GM18498 (cell line): ENCODE data around the gene BIN2.
"Not testable (repeated sequence)": the region's sequence is repeated elsewhere in the genome, so short reads cannot be mapped to it uniquely, and the experiment has no call there.

Experiments used
- ATAC-seq: cut with Tn5 transposase; IDR thresholded peaks from one replicate; pipeline ENCODE4 v1.9.1; 2021; ENCODE audit warnings: mild to moderate bottlenecking, moderate library complexity; ENCODE audit not compliant: unreplicated experiment

BIN2 gene

DNA sequence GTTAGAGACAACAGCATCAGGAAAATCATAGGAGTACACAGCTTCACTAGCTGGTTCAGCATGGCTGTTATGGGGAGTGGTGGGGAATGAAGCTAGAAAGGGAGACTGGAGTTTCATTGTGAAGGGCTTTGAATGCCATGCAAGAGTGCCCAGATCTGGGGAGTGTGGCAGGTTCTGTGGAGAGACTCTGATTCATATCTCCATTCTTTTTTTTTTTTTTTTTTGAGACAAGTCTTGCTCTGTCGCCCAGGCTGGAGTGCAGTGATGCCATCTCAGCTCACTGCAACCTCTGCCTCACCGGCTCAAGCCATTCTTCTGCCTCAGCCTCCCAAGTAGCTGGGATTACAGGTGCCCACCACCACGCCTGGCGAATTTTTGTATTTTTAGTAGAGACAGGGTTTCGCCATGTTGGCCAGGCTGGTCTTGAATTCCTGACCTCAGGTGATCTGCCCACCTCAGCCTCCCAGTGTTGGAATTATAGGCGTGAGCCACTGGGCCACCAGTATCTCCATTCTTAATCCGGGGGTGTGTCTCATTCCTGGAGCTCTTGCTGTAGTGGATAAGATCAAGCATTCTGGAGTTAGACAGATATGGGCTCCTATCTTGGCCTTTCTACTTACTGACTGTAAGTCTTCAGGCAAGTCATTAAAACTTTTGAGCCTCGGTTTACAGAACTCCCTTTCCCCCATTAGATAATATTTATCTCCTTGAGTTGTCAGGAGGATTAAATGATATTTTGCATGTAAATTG is 5.7 kb downstream of the BIN2 start:
- not testable (repeated sequence) for ATAC-seq

DNA sequence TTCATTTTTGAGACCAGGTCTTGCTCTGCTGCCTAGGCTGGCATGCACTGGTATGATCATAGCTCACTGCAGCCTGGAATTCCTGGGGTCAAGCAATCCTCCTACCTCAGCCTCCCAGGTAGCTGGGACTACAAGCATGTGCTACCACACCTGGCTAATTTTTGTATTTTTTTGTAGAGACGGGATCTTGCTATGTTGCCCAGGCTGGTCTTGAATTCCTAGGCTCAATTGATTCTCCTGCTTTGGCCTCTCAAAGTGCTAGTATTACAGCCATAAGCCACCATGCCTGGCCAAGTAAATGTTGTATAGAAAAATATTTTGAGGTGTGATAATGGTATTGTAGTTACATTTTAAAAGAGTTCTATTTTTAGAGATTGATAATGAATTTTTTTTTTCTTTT is 12.6 kb downstream of the BIN2 start:
- no peak for ATAC-seq

DNA sequence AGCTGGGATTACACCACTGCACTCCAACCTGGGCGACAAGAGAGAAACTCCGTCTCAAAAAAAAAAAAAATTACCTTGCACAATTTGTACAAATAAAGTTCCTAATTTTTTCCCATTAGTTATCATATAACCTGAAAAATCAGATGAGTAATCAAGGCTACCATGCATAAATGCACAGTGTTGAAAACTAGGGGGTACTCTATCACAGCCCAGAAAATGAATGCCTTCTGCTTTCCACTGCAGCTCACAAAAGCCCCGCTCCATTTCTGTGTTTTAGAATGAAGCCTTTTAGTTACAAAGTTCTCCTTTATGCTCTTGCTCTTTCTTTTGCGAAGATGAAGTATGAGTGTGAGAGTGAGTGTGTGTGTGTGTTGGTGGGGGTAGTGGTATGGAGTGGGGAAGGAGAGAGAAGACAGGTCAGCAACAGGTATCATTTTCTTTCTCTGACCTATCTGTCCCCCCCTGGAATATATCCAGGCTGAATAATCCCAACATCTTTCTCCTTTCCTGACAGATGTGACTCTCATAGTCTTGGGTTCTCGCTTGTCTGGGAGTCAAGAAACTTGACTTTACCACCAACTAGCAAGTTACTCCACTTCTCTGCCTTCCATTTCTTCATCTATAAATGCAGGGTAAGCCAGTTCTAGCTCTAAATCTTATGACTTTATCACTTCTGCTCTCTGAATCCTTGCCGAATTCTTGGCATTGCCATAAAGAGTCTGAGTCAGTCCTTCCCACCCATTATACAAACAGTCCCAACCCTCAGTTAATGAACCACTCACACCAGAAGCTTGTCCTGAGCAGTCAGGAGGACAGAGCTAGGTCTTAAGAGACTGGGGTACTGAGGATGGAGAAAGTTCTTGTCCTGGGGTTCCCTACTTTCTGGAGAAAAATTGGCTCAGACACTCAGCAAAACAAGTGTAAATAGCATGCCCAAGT is 16.1 kb downstream of the BIN2 start:
- no peak for ATAC-seq

DNA sequence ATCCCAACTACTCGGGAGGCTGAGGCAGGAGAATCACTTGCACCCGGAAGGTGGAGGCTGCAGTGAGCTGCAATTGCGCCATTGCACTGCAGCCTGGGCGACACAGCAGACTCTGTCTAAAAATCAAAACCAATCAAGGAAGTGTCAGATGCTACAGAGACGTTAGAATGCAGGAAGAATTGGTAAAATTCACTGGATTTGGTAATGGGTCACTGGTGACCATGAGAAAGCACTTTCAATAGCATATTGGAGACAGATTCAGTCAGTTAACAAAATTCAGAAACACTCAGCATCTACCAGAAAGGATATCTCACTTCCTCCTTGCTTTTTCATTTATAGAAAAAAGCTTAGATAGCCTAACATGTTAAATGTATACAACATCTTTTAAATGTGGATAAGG is 17.5 kb downstream of the BIN2 start:
- no peak for ATAC-seq

DNA sequence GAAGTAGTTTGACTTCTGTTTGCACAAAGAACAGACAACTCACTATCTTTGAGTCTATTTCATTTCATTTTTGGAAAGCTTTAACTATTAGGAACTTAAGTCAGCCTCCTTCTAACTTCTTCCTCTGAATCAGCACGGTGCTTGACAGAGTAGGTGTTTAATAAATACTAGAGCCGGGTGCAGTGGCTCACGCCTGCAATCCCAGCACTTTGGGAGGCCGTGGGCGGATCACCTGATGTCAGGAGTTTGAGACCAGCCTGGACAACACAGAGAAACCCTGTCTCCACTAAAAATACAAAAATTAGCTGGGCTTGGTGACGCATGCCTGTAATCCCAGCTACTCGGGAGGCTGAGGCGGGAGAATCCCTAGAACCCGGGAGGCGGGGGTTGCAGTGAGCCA is 23.2 kb downstream of the BIN2 start:
- ATAC-seq, result not testable (repeated sequence)

DNA sequence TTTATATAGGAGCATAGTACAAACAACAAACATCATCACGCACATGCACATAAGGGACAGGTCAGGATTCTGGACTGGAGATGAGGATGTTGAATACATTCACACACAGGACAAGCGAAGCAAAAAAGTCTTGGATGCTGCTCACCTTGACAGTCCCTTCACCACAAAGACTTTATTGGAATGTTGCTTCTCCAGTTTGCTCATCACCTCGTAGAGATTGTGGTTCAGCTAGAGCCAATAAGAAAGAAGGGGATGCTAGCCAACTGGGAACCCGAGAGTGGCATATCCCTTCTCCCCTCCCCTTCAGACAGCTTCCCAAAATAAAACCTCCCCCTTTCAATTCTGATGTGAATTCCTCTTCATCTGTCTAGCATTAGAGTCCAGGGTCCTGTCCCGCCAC is 28.3 kb downstream of the BIN2 start:
- ATAC-seq, result no peak

DNA sequence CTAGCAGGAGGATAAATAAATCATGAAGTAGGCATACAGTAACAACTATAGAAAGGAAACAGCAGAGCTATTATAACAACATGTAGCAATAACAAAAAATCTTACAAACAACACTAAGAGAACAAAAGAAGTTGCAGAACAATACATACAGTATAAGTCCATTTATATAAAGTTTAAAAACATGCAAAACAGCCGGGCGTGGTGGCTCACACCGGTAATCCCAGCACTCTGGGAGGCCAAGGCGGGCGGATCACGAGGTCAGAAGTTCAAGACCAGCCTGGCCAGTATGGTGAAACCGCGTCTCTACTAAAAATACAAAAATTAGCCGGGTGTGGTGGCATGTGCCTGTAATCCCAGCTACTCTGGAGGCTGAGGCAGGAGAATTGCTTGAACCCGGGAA is 29.9 kb downstream of the BIN2 start:
- ATAC-seq, result not testable (repeated sequence)

DNA sequence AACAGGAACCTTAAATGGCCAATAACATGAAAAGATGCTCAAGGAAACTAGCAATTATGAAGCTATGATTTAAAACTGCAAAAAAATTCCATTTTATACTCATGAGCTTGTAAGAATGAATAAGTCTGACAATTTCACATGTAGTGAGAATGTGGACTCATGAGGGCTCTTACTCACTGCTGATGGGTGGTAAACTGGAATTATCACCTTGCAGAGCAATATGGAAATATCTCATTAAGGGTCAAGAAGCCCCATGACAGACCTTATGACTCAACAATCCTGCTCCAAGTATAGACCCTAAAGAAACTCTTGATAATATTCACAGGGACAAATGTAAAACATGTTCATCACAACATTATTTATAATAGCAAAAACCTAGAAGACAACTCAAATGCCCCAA is 30.3 kb downstream of the BIN2 start:
- ATAC-seq, result no peak

DNA sequence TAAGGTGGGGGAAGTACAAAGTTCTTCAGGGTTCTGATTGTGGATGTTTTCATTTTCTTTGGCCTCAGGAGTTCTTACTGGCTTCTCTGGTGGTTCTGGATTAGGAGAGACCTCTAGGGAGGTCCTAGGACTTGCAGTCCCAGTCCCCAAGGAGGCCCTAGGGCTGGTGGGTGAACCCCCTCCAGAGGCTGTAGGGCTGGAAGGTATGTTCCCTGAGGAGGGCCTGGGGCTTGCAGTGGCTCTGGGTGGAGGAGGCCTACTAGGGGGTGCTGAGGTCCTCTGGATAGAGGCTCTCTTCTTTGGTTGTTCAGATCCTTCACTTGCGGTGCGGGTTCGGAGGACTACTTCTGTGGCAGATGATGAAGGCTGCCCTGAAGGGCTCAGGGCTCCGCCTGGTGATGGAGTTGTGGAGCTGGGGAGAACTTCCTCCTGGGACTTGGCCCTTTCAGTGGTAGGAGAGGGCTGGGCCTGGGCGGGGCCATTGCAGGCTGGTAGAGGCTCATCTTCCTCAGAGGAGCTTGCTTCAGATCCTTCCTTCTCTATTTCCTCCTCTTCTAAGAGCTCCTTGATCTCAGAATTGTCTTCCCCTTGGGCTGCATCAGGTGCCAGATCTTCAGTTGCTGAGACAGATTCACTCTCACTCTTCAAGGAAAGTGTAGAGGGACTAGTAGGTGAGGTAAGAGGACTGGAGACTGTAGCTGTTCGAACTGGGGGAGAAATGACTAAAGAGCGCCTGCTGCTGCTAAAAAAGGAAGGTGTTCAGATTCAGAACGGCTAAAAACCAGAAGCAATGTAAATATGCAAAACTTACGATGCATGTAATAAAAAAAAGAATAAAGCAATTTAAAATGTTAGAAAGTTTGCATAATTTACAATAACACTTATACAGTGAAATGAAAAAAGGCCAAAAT is 32.1 kb downstream of the BIN2 start:
- not testable (repeated sequence) for ATAC-seq

DNA sequence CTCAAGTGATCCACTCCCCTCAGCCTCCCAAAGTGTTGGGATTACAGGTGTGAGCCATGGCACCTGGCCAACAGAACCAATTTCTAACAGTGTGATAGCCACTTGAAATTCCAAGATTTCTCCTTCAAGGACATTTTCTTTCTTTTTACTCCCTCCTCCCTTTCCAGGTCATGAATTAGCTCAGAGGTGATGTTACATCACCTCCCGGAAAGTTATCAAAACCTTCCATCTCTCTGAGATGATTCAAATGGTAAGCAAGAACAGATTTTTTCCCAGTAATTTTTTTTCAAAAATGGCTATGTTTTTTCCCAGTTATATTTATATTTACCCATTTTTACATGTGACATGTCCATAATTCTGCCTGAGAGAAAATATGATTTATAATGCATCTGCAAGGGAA is 38.1 kb downstream of the BIN2 start:
- no peak for ATAC-seq

DNA sequence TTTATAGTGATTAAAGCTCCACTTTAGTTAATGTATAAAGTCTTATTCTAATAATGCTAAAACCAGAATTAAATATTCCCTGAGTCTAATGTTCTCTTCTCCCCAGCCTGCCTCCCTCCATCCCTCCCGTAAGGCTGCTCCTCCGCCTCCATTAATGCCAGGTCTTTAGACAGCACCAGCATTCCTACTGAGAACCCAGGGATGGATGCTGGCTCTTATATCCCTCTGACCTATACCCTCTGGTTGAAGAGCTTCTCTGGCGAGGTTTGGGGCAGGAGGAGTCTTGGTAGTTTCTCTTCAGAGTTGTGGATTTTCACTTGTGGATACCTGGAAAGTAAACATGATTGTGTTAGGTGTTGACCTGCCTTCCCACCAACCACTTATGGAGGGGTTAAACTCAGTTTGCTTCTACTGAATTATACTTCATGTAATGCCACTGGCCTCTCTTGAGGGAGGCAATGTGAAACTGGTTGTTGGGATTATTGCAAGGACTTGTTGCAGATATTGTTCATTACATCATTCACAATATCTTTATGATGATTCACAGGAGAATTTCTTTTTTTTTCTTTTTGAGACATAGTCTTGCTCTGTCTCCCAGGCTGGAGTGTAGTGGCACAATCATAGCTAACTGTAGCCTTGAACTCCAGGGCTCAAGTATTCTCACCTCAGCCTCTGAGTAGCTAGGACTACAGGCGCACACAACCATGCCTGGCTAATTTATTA is 42.6 kb downstream of the BIN2 start:
- ATAC-seq, result no peak

DNA sequence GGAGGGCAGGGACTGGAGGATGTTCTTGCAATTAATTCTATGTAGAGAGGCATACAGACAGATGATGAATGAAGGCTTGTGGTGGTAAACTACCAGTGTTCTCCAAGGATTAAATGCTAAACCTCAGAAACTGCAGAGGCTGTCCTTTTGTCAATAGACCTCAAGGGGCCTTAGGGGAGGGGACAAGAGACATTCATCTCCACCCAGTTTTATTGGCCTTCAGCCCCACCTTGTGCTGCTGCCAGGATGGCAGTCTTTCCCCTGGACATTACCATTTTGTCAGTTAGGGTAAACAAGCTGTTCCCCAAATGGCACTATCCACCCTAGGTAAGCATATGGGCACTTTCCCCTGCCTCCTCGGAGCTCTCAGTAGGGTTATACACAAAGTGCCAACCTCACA is 48.9 kb downstream of the BIN2 start:
- ATAC-seq, result no peak

DNA sequence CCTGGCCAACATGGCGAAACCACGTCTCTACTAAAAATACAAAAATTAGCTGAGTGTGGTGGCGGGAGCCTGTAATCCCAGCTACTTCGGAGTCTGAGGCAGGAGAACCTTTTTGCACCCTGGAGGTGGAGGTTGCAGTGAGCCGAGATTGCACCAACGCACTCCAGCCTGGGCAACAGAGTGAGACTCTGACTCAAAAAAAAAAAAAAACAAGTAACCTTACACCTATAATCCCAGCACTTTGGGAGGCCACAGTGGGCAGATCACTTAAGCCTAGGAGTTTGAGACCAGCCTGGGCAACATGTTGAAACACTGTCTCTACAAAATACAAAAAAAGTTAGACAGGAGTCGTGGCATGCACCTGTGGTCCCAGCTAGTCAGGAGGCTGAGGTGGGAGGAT is 51.2 kb downstream of the BIN2 start:
- ATAC-seq, result not testable (repeated sequence)

DNA sequence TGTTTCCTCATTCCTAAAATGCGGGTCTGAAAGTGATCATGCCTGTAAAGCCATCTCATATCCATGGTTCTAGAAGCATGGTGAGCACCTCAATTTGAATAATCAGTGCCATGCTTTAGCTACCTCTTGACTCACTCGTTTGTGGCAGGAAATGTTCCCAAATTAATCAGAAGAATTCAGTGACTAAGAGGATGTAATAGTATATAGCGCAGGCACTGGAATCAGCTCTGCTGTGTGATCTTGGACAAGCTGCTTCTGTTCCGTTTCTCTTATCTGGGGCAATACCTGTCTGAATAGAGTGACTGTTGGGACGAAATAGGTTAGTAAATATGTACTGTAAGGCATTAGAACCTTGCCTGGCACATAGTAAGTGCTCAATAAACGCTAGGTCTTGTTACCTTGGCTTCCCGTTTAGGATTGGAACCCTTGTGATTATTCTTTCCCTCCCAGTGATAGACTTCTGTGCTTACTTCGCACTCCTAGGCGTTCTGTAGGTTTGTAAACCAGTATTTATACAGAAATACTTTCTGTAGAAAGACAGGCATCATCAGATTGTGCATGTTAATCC is 52.9 kb downstream of the BIN2 start:
- no peak for ATAC-seq

DNA sequence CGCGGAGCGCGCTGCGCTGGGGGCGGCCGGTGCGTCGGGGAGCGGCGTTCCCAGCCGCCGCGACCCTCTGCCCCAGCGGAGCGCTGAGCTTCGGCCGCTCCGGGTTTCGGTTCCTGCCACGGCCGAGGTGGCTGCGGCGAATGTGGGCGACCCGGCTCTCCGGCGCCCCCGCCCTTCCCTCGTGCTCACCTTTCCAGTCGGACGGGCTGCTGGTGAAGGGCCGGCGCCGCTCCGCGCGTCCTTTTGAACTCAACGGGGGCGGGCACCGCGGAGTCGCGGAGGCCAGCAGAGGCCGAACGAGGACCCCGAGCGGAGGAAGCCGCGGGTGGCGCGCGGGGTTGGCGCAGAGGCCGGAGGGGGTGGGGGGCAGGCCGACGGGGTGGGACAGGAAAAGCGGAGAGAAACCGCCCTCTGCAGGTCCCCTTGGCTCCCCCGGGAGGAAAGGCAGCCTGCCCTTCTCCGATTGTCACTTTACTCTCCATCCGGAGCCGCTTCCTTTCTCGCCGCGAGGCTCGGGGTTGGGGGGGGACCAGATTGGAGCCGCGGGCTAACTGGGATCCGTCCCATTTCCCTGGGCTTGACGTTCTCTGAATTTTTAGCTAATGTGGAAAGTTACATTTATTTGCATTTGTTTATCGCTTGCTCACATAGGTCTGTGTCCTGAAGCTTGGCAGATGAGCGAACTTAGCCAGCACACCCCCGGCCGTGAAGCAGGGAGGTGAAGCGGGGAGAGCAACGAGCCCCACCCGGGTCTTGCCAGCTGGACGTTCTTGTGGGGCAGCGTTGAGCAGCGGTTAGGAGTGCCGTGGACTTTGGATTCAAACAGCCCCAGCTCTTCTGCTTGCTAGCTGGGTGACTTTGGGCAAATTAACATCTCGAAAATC is 53.7 kb downstream of the BIN2 start, which contains the start of gene SMAGP:
Gene SMAGP, minus strand, starts transcription at position 349 of the 884 bp plus-strand sequence. CDS start 1,137 bp downstream, outside the sequence.
- peak; percentile 81 for ATAC-seq

DNA sequence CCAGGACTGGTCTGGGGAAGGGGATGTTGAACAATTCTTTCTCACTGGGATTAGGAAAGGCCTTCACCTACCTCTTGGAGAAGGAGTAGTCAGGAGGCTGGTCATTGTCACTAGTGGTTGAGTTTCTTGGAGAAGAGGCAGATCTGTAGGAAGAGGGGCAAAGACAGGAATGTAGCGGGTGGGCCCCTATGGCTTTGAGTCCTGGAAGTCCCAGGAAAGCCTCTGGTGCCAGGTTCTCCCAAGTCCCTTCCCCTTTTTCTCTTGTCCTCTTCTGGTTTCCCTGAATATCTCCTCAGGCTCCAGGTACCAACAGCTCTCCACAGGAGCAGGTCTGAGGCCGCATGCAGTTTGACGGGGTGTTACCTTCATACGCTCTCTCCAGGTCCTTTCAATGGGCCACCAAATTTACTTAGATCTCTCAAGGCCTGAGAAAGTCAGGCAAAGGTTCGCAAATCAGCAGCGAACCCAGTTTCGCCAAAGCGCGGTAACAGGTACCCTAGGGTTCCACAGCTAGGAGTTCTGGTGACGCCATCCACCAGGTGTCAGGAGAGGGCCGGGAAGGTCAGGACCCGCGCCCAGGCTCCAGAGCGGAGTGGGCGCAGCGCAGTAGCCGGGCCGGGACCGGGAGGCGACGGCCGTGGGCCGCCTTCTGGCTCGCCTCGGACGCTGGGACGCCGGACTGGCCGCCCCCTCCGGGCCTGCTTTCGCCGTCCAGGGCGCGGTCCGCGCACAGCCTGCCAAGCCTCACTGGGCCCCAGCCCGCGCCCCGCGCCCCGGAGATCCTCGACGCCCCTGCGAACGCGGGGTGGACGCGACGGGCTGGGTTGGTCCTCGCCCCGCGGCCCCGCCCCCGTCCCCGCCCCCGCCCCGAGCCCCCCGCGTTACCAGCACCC is 54.6 kb downstream of the BIN2 start:
- peak; percentile 33 for ATAC-seq

DNA sequence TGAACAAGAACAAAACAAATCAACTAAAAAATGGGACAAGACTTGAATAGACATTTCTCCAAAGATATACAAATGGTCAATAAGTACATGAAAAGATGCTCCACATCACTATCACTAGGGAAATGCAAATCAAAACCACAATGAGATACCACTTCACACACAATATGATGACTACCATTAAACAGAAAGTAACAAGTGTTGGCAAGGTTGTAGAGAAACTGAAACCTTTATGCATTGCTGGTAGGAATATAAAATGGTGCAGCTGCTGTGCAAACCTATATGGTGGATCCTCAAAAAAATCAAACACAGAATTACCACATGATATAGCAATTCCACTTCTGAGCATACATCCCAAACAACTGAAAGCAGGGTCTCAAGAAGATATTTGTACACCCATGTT is 59.0 kb downstream of the BIN2 start:
- peak; percentile 62 for ATAC-seq

DNA sequence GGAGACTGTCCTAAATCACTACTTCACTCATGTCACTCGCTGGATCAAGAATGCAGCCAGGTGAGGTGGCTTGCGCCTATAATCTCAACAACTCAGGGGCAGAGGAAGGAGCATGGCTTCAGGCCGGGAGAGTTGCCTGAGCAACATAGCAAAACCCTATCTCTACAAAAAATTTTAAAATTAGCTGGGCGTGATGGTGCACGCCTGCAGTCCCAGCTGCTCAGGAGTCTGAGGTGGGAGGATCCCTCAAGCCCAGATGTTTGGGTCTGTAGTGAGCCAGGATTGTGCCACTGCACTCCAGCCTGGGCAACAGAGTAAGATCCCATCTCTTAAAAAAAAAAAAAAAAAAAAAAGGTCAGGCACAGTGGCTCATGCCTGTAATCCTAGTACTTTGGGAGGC is 59.7 kb downstream of the BIN2 start:
- ATAC-seq, result no peak
